ENCODE measurements around the gene CWC27. TPM values are rescaled to one million over a fixed set of nuclear protein-coding genes. Genes with fewer than 3 reads are reported as not detected.

The CWC27 gene
- total RNA-seq, 1 donor from 2014 or later: 16.3 TPM

DNA sequence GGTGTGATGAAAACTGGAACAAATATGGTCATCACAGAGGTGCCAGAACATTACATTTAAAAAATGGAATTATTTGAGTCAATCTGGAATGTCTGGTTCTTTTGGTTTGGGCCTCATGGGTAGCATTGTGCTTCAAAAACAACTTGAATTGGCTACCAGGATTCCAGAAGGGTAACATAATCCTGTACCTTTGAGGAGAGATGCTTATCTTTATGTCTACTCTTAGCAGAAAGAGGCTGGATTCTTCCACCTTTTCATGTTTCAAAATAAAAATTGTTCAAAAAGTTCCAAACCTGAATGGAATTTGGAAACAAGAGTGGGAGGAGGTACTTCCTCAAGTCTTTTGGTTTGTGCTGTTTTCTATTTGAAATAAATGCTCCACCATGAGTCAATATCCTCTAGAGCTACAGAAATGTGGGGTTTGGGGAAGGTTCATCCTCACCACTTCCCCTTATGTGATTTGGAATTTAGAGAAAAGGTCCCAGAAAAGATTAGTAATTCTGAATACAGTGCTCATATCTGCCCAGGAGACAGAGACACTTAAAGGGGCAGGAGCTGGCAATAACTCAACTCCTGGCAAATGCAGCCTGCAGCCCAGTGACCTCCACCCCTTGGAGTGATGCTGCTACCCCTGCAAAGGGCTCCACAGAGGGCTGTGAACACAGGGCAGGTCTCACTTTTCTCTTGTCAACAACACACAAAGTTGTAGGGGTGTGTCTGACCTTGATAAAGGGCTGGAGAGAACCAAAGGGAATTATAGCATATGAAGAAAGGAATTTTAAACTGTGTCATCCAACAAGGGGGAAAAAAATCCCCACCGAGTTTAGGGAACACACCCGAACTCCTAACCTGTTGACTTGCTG, 272.8 kb downstream of the CWC27 start:
- DNase-seq: no peak
- Histone ChIP-seq H3K36me3 (no peaks in the 10 kb centered on the region), H3K27me3 (no peaks in the 10 kb centered on the region), H3K27ac (peak overlapping the region; percentile 30), H3K4me3 (no peak overlapping the region), H3K9me3 (no peaks in the 10 kb centered on the region), H3K4me1 (peaks cover 9% of the 10 kb centered on the region)
- TF ChIP-seq, protein P1, sequence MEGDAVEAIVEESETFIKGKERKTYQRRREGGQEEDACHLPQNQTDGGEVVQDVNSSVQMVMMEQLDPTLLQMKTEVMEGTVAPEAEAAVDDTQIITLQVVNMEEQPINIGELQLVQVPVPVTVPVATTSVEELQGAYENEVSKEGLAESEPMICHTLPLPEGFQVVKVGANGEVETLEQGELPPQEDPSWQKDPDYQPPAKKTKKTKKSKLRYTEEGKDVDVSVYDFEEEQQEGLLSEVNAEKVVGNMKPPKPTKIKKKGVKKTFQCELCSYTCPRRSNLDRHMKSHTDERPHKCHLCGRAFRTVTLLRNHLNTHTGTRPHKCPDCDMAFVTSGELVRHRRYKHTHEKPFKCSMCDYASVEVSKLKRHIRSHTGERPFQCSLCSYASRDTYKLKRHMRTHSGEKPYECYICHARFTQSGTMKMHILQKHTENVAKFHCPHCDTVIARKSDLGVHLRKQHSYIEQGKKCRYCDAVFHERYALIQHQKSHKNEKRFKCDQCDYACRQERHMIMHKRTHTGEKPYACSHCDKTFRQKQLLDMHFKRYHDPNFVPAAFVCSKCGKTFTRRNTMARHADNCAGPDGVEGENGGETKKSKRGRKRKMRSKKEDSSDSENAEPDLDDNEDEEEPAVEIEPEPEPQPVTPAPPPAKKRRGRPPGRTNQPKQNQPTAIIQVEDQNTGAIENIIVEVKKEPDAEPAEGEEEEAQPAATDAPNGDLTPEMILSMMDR (IDR thresholded peaks at IDR 0.05): no peak
- intact Hi-C loops (cut with DNase I): no loop called here
- peak; percentile 79 for ATAC-seq

DNA sequence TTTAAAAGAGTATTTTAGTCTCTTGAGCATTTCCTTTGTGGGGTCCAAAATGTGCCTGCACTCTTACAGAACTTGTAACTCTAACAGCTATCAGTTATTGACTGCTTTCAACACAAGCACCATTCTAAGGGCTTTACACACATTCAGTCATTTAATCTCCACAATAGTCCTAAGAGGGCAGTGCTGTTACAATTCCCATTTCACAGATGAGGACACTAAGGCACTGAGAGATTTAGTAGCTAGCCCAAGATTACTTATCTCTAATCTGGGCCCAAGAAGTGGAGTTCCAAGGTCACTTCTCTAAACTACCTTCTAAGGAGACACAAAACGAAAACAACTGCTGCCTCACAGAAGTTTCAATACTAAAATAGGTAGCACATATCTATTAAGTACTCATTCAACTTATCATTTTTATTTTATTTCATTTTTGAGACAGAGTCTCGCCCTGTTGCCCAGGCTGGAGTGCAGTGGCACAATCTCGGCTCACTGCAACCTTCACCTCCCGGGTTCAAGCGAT, 275.2 kb downstream of the CWC27 start:
- Histone ChIP-seq H3K9me3 (no peaks in the 10 kb centered on the region), H3K27ac (no peak overlapping the region), H3K4me3 (no peak overlapping the region), H3K36me3 (no peaks in the 10 kb centered on the region), H3K27me3 (no peaks in the 10 kb centered on the region), H3K4me1 (no peaks in the 10 kb centered on the region)
- ATAC-seq (no peak), DNase-seq (no peak)
- TF ChIP-seq, protein P1 (IDR thresholded peaks at IDR 0.05): no peak
- intact Hi-C loops (cut with DNase I): no loop called here

DNA sequence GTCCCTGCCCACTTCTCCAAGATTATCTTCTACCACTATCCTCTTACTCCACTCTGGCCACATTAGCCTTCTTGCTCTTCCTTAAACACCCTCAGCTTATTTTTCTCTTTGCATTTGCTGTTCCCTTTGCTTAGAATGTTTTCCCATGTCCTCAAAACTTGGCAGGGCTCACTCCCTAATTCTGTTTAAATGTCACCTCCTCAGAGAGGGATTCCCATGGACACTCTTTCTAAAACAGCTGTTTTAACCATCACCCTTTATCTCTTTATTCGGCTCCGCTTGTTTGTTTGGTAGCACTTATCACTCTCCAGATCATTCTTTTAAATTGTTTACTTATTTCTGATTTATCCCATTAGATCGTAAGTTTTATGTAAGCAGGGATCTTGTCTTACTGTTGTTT, 278.5 kb downstream of the CWC27 start:
- TF ChIP-seq, protein P1 (IDR thresholded peaks at IDR 0.05): no peak
- ATAC-seq: no peak
- Histone ChIP-seq H3K27ac (no peak overlapping the region), H3K27me3 (no peaks in the 10 kb centered on the region), H3K9me3 (no peaks in the 10 kb centered on the region), H3K4me3 (no peak overlapping the region), H3K4me1 (no peaks in the 10 kb centered on the region), H3K36me3 (no peaks in the 10 kb centered on the region)
- no peak for DNase-seq
- intact Hi-C loops (cut with DNase I): no loop called here

DNA sequence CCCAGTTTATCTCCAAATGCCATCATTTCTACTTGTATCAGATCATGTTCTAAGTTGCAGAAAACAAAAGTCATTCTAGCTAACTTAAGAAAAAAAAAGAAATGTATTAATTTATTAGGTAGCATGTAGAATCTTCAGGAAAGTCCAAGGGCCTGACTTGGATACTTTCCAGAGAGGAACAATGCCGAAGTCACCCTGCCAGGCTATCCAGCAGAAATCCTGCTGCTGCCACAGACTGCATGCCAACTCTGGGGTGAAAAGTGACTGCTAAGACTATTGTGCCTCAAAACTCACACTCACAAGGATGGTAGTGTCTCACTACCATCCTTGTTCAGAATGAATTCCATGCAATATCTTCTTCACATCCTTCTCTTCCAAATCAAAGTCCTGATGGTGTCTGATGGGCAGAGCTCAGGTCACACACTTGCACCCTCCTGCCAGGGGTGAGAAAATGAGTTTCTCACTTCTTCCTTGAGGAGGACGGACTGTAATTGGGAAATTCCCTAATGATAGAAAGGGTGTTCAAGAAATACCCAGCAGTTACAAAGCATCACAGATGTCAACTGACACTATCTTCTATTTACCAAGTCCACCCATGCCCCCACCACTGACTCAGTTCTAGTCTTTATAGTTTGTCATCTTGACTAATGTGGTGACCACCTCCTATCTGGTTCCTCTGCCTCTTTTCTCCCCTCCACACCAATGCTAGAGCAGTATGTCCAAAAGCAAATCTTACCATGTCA, 279.4 kb downstream of the CWC27 start:
- TF ChIP-seq, protein P1 (IDR thresholded peaks at IDR 0.05): no peak
- no peaks in the 10 kb centered on the region for H3K4me1 ChIP-seq
- intact Hi-C loops (cut with DNase I): no loop called here
- no peak overlapping the region for H3K27ac ChIP-seq
- H3K27me3 ChIP-seq: no peaks in the 10 kb centered on the region
- DNase-seq (no peak), ATAC-seq (no peak)
- H3K36me3 ChIP-seq: no peaks in the 10 kb centered on the region
- no peaks in the 10 kb centered on the region for H3K9me3 ChIP-seq
- H3K4me3 ChIP-seq: no peak overlapping the region

DNA sequence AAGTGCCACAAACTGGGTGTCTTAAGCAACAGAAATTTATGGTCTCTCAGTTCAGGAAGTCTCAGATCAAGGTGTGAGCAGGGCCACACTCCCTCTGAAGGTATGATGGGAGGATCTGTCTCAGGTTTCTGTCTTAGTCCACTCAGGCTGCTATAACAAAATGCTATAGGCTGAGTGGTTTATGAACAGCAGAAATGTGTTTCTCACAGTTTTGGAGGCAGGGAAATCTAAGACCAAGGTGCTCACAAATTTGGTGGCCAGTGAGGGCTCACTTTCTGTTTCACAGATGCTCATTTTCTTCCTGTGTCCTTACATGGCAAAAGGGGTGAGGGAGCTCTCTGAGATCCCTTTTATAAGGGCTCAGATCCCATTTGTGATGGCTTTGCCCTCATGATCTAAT, 281.4 kb downstream of the CWC27 start:
- DNase-seq (no peak), ATAC-seq (no peak)
- TF ChIP-seq, protein P1 (IDR thresholded peaks at IDR 0.05): no peak
- H3K4me1 ChIP-seq: no peaks in the 10 kb centered on the region
- H3K4me3 ChIP-seq: no peak overlapping the region
- H3K9me3 ChIP-seq: no peaks in the 10 kb centered on the region
- intact Hi-C loops (cut with DNase I): no loop called here
- H3K27ac ChIP-seq: no peak overlapping the region
- no peaks in the 10 kb centered on the region for H3K27me3 ChIP-seq
- no peaks in the 10 kb centered on the region for H3K36me3 ChIP-seq
